Measurements from ENCODE around the gene POU5F1. TPM values are rescaled to one million over a fixed set of nuclear protein-coding genes. Genes with fewer than 3 reads are reported as not detected.
"Not testable (repeated sequence)": the region's sequence is repeated elsewhere in the genome, so short reads cannot be mapped to it uniquely, and the experiment has no call there.

Gene POU5F1
- total RNA-seq, 1 donor from 2014 or later, result 0.51 TPM

DNA sequence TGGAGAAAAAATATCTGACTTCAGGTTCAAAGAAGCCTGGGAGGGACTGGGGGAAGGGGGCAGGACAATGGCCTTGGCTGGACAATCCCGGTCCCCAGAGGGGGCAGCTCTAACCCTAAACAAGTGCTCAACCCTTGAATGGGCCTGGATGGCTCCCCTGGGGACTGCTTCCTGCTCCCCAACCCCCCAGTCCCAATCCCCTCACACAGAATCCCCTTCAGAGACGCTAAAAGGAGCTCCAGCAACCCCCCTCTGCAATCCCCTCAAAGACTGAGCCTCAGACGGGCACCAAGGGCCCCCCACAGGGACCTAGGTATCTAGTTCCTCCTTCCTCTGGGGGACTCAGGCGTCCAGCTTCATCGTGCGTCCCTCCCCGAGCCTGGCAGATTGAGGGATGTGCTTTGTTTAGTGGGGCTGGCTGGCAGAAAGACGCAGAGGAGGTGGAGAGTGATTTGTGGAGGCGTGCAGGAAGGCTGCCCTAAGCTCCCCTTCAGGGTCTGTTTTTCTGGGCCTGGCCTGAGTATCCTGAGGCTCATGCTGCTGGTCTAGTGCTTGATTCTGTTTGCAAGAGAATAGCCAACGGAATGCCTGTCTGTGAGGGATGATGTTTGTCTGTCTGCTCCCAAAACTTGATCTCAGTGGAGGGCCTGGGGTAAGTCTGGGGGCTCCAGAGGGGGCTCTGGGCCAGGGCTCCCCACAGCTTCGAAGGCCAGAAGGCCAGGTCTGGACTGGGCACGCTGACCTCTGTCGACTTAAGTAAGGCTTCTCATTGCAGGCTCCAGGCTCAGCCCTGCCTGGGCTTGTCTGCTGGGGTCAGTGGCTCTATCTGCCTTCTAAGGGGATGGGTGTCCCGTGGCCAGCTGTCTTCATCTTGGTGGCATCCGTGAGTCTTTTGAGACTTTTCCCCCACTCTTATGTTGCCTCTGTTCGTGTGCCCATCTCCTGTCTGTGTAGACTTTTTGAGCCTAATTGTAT lies 1.7 kb upstream of the POU5F1 start:
- intact Hi-C loops (cut with DNase I), result no loop called here
- DNase-seq (ENCODE audit: missing footprints) (no peak), ATAC-seq (no peak)

DNA sequence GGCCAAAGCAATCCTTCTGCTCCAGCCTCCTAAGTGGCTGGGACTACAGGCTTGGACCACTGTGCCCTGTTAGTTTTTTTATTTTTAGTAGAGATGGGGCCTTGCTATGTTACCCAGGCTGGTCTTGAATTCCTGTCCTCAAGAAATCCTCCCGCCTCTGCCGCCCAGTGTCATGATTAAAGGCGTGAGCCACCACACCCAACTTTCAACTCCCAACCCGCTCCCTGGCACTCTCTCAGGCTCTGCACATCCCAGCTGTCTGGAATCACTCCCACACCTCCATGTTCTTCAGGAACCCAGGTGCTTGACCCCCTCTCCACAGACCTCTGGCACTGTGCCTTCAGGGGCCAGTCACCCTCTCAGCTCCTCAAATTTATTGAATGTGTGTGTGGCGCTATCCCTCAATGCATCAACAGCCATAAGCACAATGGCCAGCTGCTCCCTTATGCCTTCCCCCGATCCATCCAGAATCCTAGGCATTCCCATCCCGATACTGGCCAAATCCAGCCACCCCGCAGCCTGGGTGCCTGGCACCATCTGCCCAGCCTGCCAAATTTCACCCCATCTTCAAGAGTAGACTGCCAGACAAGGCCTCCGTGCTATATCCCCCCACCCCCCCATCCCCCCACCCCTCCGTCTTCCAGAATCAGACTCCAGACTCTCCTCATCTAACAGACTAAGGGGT lies 647 bp upstream of the POU5F1 start:
- ATAC-seq, result no peak
- DNase-seq (ENCODE audit: missing footprints), result no peak
- intact Hi-C loops (cut with DNase I), result no loop called here

DNA sequence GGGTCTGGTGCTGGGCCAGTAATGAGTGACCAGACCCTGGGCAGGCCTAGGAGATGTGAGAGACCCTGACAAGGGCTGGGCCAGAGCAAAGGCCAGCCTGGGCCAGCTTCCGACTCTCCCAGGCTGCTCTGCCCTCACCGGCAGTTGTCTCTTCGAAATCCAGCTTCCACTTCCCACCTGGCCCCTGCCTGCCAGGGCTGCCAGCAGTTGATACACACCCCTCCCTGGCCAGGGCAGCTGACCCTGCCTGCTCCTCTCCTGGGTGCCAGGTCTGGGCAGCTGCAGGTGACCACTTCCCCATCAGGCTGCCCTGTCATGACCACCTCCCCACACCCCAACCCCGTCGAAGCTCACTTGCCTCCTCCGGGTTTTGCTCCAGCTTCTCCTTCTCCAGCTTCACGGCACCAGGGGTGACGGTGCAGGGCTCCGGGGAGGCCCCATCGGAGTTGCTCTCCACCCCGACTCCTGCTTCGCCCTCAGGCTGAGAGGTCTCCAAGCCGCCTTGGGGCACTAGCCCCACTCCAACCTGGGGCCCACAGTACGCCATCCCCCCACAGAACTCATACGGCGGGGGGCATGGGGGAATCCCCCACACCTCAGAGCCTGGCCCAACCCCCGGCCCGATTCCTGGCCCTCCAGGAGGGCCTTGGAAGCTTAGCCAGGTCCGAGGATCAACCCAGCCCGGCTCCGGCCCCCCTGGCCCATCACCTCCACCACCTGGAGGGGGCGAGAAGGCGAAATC lies 453 bp downstream of the POU5F1 start:
- intact Hi-C loops (cut with DNase I); ATAC-seq; DNase-seq (ENCODE audit: missing footprints): not testable (repeated sequence)

DNA sequence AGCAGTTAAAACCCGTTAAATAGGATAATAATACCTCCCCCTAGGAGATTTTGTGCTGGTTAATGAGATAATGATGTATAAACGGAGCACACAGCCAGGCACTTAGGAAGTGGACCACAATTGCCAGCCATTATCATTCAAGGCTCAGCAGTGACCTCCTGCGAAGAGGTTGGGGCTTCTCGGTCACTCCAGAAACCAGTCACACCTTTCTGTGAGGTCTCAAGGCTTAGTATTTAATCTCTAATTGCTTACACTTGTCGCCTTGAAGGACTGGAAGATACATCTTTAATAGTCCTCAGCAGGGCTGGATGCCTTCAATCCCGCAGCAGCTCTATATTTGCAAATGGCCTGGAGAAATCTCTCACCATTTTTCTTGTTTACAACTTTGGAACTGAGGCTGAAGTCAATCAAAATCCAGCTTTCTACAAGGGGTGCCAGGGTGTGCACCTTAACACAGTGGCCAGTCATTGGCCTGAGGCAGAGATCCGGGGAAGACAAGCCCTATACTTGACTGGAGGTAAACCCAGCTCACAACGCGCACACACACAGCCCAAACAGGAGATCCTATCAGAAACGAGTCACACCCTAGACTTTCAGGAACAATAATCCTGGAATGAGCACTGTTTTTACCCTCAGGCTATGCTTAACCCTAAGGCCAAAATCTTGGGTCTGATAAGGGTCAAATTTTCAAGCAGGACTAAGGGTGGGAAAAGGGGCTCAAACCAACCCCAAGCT lies 1.2 kb downstream of the POU5F1 start:
- ATAC-seq, result no peak

DNA sequence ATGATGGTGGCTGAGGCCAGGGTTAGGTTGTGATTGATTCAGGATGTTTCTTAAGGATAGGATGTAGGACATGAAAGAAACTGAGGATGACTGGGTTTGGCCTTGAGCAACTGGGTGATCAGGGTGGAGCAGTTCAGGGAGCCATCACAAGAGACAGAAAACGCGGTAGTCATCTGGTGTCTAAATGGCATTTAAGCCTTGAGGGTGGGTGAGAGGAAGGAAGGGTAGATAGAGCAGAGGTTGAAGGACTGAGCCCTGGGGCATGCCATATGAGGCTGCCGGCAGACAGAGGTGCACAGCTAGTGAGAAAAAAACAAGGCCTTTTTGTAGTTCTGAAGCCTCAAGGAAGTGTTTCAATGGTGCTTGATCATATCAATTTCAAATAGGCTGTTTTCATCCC lies 1.9 kb downstream of the POU5F1 start:
- intact Hi-C loops (cut with DNase I), result no loop called here
- no peak for ATAC-seq
- DNase-seq (ENCODE audit: missing footprints), result no peak

More for the DNA sequence above, 1.2 kb downstream of the POU5F1 start:
- DNase-seq (ENCODE audit: missing footprints), result no peak
- intact Hi-C loops (cut with DNase I), result no loop called here

DNA sequence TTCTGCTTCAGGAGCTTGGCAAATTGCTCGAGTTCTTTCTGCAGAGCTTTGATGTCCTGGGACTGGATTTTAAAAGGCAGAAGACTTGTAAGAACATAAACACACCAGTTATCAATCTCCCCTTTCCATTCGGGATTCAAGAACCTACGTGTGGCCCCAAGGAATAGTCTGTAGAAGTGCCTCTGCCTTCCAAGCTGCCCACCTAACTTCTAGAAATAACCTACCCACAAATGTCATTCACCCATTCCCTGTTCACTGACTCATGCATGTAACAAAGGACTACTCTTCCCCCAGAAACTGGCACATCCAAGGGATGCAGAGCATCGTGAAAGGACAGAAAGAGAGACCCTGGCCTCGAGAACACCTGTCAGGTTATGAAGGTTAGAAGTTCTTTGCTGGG lies 4.5 kb downstream of the POU5F1 start:
- ATAC-seq (no peak), DNase-seq (ENCODE audit: missing footprints) (no peak)
- intact Hi-C loops (cut with DNase I), result no loop called here

DNA sequence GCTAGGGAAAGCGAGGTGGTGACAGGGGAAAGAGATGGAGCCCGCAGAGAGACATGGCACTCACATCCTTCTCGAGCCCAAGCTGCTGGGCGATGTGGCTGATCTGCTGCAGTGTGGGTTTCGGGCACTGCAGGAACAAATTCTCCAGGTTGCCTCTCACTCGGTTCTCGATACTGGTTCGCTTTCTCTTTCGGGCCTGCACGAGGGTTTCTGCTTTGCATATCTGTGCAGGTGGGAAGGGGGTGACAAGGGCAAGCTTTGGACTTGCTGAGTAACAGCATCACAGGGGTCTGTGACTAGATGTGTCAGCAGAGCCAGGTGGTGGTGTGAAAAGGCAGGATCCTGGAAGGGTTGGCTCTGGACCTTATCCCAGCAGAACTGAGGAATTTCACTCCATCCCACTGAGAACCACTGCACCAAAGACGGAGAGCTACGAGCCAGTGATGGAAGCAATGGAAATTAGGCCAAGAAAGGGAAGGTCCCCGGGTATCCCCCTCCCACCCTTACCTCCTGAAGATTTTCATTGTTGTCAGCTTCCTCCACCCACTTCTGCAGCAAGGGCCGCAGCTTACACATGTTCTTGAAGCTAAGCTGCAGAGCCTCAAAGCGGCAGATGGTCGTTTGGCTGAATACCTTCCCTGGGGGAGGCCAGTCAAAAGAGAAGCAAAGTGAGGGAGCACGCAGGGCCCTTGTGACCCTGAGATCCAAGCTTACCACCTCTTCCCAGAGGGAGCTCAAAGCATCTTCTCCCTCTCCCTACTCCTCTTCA lies 5.2 kb downstream of the POU5F1 start:
- ATAC-seq; intact Hi-C loops (cut with DNase I); DNase-seq (ENCODE audit: missing footprints): not testable (repeated sequence)

DNA sequence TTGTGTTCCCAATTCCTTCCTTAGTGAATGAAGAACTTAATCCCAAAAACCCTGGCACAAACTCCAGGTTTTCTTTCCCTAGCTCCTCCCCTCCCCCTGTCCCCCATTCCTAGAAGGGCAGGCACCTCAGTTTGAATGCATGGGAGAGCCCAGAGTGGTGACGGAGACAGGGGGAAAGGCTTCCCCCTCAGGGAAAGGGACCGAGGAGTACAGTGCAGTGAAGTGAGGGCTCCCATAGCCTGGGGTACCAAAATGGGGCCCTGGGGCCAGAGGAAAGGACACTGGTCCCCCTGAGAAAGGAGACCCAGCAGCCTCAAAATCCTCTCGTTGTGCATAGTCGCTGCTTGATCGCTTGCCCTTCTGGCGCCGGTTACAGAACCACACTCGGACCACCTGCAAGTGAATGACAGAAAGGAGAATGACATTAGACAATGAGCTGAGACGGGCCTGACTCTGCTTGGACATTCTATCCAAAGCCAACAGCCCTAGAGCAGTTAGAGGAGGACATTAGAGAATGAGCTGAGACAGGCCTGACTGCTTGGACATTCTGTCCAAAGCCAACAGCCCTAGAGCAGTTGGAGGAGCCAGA lies 5.9 kb downstream of the POU5F1 start:
- intact Hi-C loops (cut with DNase I); ATAC-seq; DNase-seq (ENCODE audit: missing footprints): not testable (repeated sequence)

DNA sequence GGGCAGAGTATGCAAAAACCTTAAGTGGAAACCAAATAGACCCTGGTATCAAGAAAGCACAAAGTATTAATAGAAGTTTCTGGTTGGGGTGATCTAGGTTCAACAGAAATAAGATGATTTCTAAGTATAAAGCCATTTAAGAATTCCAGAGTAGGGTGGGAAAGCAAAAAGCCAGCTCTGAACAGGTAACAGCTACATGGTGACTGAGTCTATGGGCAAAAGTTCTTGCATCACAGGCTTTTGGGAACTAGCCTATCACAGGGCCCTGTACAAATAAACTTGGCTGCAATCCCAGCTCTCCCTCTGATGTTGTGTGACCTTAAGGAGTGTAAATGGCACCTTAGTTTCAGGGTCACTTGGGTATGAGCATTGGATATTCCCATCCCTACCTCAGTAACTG lies 6.6 kb downstream of the POU5F1 start:
- DNase-seq (ENCODE audit: missing footprints) (no peak), ATAC-seq (peak; percentile 53)
- intact Hi-C loops (cut with DNase I), result no loop called here

DNA sequence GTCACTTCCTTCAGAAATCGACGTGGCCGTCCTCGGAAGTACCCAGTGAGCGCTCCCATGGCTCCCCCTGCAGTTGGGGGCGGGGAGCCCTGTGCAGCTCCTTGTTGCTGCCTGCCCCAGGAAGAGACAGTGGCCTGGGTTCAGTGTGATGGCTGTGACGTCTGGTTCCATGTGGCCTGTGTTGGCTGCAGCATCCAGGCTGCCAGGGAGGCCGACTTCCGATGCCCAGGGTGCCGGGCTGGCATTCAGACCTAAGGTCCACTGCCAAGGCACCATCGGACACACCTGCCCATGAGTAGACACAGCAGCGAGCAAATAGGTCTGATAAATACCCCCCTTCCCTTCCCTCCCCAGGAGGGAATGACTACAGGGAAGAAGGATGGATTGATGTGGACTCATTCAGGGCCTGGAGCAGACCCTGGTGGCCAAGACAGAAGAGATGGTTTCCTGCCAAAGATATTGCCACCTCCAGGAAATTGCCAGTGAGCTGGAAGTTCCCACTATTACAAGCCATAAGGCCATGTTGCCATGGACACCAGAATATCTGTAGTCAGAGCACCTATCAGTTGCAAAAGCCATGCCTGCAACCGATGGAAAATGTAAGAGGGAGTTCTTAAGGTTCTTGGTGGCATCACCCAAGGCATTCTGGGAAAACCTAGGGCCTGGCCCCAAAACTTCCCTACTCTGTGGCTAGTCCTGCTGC lies 7.9 kb downstream of the POU5F1 start:
- intact Hi-C loops (cut with DNase I), result no loop called here
- no peak for ATAC-seq

DNA sequence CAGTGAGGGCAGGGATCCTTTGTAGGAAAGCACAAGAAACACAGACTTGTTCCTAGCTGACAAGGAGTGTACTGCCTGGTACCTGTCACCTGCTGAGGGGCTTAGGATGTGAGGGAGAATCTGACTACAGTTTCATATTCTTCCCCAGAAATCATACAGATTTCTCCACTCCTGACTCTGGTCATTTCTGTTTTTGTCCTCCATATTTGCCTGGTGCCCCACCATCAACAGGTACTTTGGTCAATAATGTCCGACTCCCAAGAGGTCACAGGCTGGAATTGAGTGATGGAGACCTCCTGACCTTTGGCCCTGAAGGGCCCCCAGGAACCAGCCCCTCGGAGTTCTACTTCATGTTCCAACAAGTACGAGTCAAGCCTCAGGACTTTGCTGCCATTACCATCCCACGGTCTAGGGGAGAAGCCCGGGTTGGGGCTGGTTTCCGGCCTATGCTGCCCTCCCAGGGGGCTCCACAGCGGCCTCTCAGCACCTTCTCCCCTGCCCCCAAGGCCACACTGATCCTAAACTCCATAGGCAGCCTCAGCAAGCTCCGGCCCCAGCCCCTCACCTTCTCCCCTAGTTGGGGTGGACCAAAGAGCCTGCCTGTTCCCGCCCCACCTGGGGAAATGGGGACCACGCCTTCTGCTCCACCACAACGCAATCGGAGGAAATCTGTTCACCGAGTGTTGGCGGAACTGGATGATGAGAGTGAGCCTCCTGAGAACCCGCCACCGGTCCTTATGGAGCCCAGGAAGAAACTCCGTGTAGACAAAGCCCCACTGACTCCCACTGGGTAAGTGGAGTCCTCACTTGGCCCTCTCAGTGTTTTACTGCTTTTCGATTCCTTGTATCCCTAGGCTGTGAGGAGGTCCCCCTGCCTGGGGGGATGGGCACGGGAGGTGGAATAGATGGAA lies 9.0 kb downstream of the POU5F1 start:
- ATAC-seq (no peak), DNase-seq (ENCODE audit: missing footprints) (no peak)
- intact Hi-C loops (cut with DNase I), result no loop called here

More for the DNA sequence above, 7.9 kb downstream of the POU5F1 start:
- no peak for DNase-seq (ENCODE audit: missing footprints)

DNA sequence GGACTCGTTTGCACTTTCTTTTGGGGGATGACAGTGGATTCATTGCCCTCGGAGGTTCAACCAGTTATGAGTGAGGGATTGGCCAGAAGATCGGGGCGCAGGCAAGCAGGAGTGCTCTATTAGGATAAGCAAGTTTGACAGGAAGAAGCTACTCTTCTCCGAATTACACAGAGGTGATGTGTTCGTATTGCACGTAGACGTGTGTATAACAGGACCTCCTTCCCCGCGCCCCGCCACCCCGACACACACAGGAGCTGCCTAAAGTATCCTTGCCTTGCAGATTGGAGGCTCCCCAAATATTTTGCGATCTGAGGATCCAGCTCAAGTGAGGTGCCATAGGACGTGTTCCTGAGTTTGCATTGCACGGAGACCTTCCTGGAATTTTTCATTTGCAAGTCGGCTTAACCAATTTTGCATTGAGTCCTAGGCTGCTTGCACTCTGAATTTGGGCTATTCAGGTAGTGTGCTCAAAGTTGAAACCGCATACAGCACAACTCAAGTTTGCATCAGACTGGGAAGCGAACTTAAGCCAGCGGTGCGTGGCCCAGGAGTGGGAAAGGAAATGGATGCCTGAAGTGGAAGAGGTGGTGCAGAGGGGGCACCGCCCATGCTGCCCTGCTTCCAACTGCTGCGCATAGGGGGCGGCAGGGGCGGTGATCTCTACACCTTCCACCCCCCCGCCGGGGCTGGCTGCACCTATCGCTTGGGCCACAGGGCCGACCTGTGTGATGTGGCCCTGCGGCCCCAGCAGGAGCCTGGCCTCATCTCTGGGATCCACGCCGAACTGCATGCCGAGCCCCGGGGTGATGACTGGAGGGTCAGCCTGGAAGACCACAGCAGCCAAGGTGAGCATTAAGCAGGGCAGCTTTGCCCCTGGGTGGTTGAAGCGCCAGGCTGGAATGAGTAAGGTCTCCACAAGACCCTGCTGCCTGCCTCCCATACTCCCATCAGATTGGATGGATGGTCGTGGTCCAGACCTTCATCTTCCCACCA lies 11.3 kb downstream of the POU5F1 start:
- intact Hi-C loops (cut with DNase I), result loop anchor here (5.0 kb wide), 1 partner anchor 33 kb away; no protein-coding TSS in a partner anchor
- ATAC-seq (no peak), DNase-seq (ENCODE audit: missing footprints) (no peak)

DNA sequence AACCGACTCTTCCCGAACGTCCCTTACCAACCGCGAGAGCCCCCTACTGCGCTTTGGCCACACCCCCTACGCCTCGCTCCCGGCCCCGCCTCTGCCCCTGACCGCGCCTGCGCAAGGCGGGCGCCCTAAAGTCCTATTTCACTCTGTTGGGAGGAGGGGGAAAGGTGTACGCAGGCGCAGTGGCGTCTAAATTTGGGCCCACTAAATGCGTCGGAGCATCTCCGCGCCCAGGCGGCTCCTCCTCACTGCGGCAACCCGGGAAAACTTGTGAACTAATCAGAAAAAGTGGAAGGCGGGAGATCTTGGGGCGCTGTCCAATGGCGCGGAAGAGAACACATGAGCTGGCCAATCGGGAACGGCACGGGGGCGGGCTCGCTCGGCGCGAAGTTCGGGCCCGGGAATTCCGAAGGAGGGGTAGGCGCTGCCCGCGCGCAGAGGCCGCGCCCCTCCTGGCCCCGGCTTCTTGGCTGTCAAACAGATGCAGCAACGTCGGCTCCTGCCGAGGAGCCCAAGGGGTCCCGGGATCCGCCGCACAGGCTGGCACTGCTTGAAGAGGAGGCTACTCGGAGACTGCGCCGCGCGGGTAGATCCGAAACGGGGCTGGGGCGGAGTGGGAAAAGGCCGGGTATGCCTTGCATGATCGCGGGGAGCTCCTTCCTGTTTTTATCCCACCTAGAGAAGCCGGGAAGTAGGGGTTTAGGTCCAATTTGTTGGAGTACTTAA lies 12.2 kb downstream of the POU5F1 start, which contains the start of gene TCF19:
Gene TCF19 (plus strand): TSS at position 450 of the 723 bp plus-strand sequence. CDS start 881 bp downstream, outside the sequence.
- intact Hi-C loops (cut with DNase I), result loop anchor here (5.0 kb wide), 1 partner anchor 34 kb away; no protein-coding TSS in a partner anchor
- peak; percentile 100 for DNase-seq (ENCODE audit: missing footprints)
- ATAC-seq, result peak; percentile 99

All from Right ventricle myocardium inferior (tissue), 1 donor.